Mammary epithelial cell (primary cell): ENCODE results near the gene RTF1.

Source experiments
- CTCF ChIP-seq, 2 donors: IDR thresholded peaks in 1 of 2; conservative IDR thresholded peaks in 1 of 2; 2 replicates each; pipeline ENCODE4 v1.5.1; 2011 to 2012; ENCODE audit warnings: inconsistent platforms in 2 of 2, low read length in 2 of 2, mild to moderate bottlenecking in 2 of 2, control low read depth in 1 of 2, low read depth in 1 of 2; ENCODE audit not compliant: insufficient read depth in 1 of 2; ENCODE audit errors: extremely low read depth in 1 of 2
- EZH2 ChIP-seq: IDR thresholded peaks from 2 replicates; pipeline ENCODE4 v1.6.1; 2012; ENCODE audit warnings: low read length, inconsistent platforms, borderline replicate concordance

- no peak for TF ChIP-seq EZH2
- TF ChIP-seq CTCF (conservative IDR thresholded peaks at IDR 0.05 in 1 of 2, IDR thresholded peaks at IDR 0.05 in 1 of 2; ENCODE audit: extremely low read depth in 1 of 2, insufficient read depth in 1 of 2, low read depth in 1 of 2, low read length in 2 of 2), result no peak
Measured at GRCh38 chr15:41411441-41411840, 5.5 kb upstream of the RTF1 start.
